Activated CD4-positive, alpha-beta T cell treated with anti-CD3 and anti-CD28 coated beads for 24 hours (primary cell): ENCODE measurements around the gene TOMM7.
A peak's percentile ranks its signal among the peaks of the same experiment; 100 is the strongest.

Experiments
- DNase-seq, 2 donors: peaks; one replicate each; pipeline ENCODE4 v3.0.0-alpha.2; 2020; ENCODE audit warnings: low read depth in 2 of 2

Gene TOMM7

GRCh38 chr7:22822486-22823141 lies at the start of gene TOMM7:
Gene TOMM7 (minus strand): TSS chr7:22822849. CDS start chr7:22822779, 70 bp downstream.
- peak; percentile 68 to 74 for DNase-seq

GRCh38 chr7:22872096-22872807 lies 49.6 kb upstream of the TOMM7 start:
- DNase-seq = no peak

GRCh38 chr7:22871661-22872060 lies 49.0 kb upstream of the TOMM7 start:
- DNase-seq = no peak

GRCh38 chr7:22868509-22868908 lies 45.9 kb upstream of the TOMM7 start:
- no peak for DNase-seq

GRCh38 chr7:22867589-22867988 lies 44.9 kb upstream of the TOMM7 start:
- DNase-seq = no peak

- DNase-seq = no peak
These were observed 44.4 kb upstream of the TOMM7 start for GRCh38 chr7:22867003-22867402.

GRCh38 chr7:22865602-22865960 lies 42.9 kb upstream of the TOMM7 start:
- no peak for DNase-seq

- DNase-seq = no peak
These were observed 42.4 kb upstream of the TOMM7 start for GRCh38 chr7:22864855-22865601.

- DNase-seq = no peak
These were observed 41.7 kb upstream of the TOMM7 start for GRCh38 chr7:22864301-22864700.

- no peak for DNase-seq
These were observed 40.7 kb upstream of the TOMM7 start for GRCh38 chr7:22863156-22863899.

GRCh38 chr7:22861576-22861975 lies 38.9 kb upstream of the TOMM7 start:
- DNase-seq = no peak

- DNase-seq = no peak
These were observed 38.3 kb upstream of the TOMM7 start for GRCh38 chr7:22860784-22861482.

- no peak for DNase-seq
These were observed 37.7 kb upstream of the TOMM7 start for GRCh38 chr7:22860337-22860736.

GRCh38 chr7:22859641-22860290 lies 37.1 kb upstream of the TOMM7 start:
- DNase-seq = no peak

- DNase-seq = no peak
These were observed 36.3 kb upstream of the TOMM7 start for GRCh38 chr7:22858640-22859561.

GRCh38 chr7:22858274-22858639 lies 35.6 kb upstream of the TOMM7 start:
- DNase-seq = no peak

- no peak for DNase-seq
These were observed 33.8 kb upstream of the TOMM7 start for GRCh38 chr7:22856416-22856815.

GRCh38 chr7:22855049-22855392 lies 32.4 kb upstream of the TOMM7 start:
- DNase-seq = no peak

GRCh38 chr7:22854158-22855048 lies 31.8 kb upstream of the TOMM7 start:
- peak; percentile 74 to 76 for DNase-seq
